CD8-positive, alpha-beta memory T cell (primary cell): Measurements from ENCODE around the gene HIBADH. TPM values are rescaled to one million over a fixed set of nuclear protein-coding genes. Genes with fewer than 3 reads are reported as not detected.
"Not testable (repeated sequence)": the region's sequence is repeated elsewhere in the genome, so short reads cannot be mapped to it uniquely, and the experiment has no call there.

Experiments
- CTCF ChIA-PET: fragments of 350-600 bp; sonication (Branson Sonifier 250); formaldehyde crosslinking; loops from one replicate; lab custom pipeline; 2021; ENCODE audit warnings: antibody characterized with exemption; lab: Charles Lee
- POLR2A ChIA-PET: fragments of 350-600 bp; sonication (Branson Sonifier 250); formaldehyde crosslinking; loops from one replicate; lab custom pipeline; 2021; ENCODE audit warnings: antibody characterized with exemption; lab: Charles Lee
- DNase-seq, 5 donors: peaks; one replicate each; pipeline versions ENCODE4 v3.0.0 to v3.0.0-alpha.2; 2020 to 2022; ENCODE audit warnings: mixed read lengths in 1 of 5
- H3K27ac ChIP-seq: one replicate; pipeline ENCODE4 v1.7.0; 2013; ENCODE audit warnings: low read depth, mild to moderate bottlenecking, low read length, moderate library complexity
- H3K27me3 ChIP-seq: 2 replicates; pipeline ENCODE4 v1.7.0; 2013; ENCODE audit warnings: low read length, mild to moderate bottlenecking; ENCODE audit not compliant: insufficient read depth, poor library complexity, severe bottlenecking
- H3K36me3 ChIP-seq: 2 replicates; pipeline ENCODE4 v1.7.0; 2013; ENCODE audit warnings: mild to moderate bottlenecking, low read length, moderate library complexity; ENCODE audit not compliant: insufficient read depth
- H3K4me1 ChIP-seq: 2 replicates; pipeline ENCODE4 v1.7.0; 2013; ENCODE audit warnings: mild to moderate bottlenecking, low read length, moderate library complexity; ENCODE audit not compliant: insufficient read depth
- H3K4me3 ChIP-seq: 2 replicates; pipeline ENCODE4 v1.7.0; 2013; ENCODE audit warnings: mild to moderate bottlenecking, low read length
- H3K9me3 ChIP-seq: 2 replicates; pipeline ENCODE4 v1.7.0; 2013; ENCODE audit warnings: mild to moderate bottlenecking, low read length
- H3K27ac Mint-ChIP-seq, 8 donors: one replicate each; pipeline ENCODE4 v1.8.0; 2020 to 2021; ENCODE audit warnings: mixed read lengths in 8 of 8, mild to moderate bottlenecking in 6 of 8, inconsistent platforms in 3 of 8, moderate library complexity in 3 of 8
- H3K27me3 Mint-ChIP-seq, 2 donors: one replicate each; pipeline ENCODE4 v1.8.0; 2020 to 2021; ENCODE audit warnings: mixed read lengths in 2 of 2, mild to moderate bottlenecking in 1 of 2, moderate library complexity in 1 of 2
- H3K36me3 Mint-ChIP-seq, 3 donors: one replicate each; pipeline ENCODE4 v1.8.0; 2020 to 2021; ENCODE audit warnings: mixed read lengths in 3 of 3, inconsistent platforms in 1 of 3, mild to moderate bottlenecking in 1 of 3
- H3K4me1 Mint-ChIP-seq, 3 donors: one replicate each; pipeline ENCODE4 v1.8.0; 2020 to 2021; ENCODE audit warnings: mixed read lengths in 3 of 3, inconsistent platforms in 1 of 3, mild to moderate bottlenecking in 1 of 3
- H3K4me3 Mint-ChIP-seq, 7 donors: one replicate each; pipeline ENCODE4 v1.8.0; 2020 to 2021; ENCODE audit warnings: mixed read lengths in 7 of 7, mild to moderate bottlenecking in 6 of 7, moderate library complexity in 4 of 7, inconsistent platforms in 2 of 7
- H3K9me3 Mint-ChIP-seq, 5 donors: one replicate each; pipeline ENCODE4 v1.8.0; 2020 to 2022; ENCODE audit warnings: mixed read lengths in 5 of 5, mild to moderate bottlenecking in 3 of 5, moderate library complexity in 2 of 5, inconsistent platforms in 1 of 5
- polyA plus RNA-seq: library from polyadenylated mRNA; unstranded; fragments of 300-500 nt; fragmentation: Illumina TruSeq; gene quantifications from one replicate; pipeline ENCODE4 v1.2.3, GENCODE V29; 2021
- total RNA-seq, 2 experiments: library from RNA; stranded (reverse); gene quantifications; one replicate each; pipeline ENCODE4 v1.2.3, GENCODE V29; 2021

Gene HIBADH
- total and polyA plus RNA-seq, 3 experiments from 2014 or later: 19.8 to 33.8 (median 20.0) TPM

- DNase-seq: no peak
- H3K9me3 Mint-ChIP-seq: peaks cover 0 to 3% (median 0%) of the 10 kb centered on the region in 5 donors
- Histone ChIP-seq H3K27me3 (no peaks in the 10 kb centered on the region), H3K9me3 (no peaks in the 10 kb centered on the region), H3K4me1 (no peaks in the 10 kb centered on the region), H3K36me3 (no peaks in the 10 kb centered on the region), H3K4me3 (no peak overlapping the region), H3K27ac (no peak overlapping the region)
- H3K27me3 Mint-ChIP-seq: peaks cover 0 to 5% of the 10 kb centered on the region in 2 donors
- no peak overlapping the region for H3K27ac Mint-ChIP-seq
- H3K4me3 Mint-ChIP-seq: no peak overlapping the region
- no peaks in the 10 kb centered on the region for H3K36me3 Mint-ChIP-seq
- H3K4me1 Mint-ChIP-seq: no peaks in the 10 kb centered on the region
- ChIA-PET CTCF (no interaction called here), POLR2A (no interaction called here)
Measured at GRCh38 chr7:27677912-27678612, 15.4 kb upstream of the HIBADH start.

GRCh38 chr7:27674126-27674525 is 11.4 kb upstream of the HIBADH start:
- H3K4me3 ChIP-seq, H3K36me3 Mint-ChIP-seq, H3K9me3 ChIP-seq, H3K27ac ChIP-seq, H3K4me1 Mint-ChIP-seq, H3K4me1 ChIP-seq, H3K27me3 ChIP-seq, H3K4me3 Mint-ChIP-seq, H3K27ac Mint-ChIP-seq, POLR2A ChIA-PET, H3K36me3 ChIP-seq, H3K9me3 Mint-ChIP-seq, DNase-seq: not testable (repeated sequence)
- CTCF ChIA-PET: interaction anchor here (1.0 kb wide), 1 partner anchor 11 kb away, joined by 5 read pairs; no protein-coding TSS in a partner anchor
- peaks cover 3 to 25% of the 10 kb centered on the region in 2 donors for H3K27me3 Mint-ChIP-seq

GRCh38 chr7:27671675-27672074 is 9.0 kb upstream of the HIBADH start:
- H3K4me1 Mint-ChIP-seq: no peaks in the 10 kb centered on the region
- DNase-seq: no peak
- peaks cover 3 to 20% of the 10 kb centered on the region in 2 donors for H3K27me3 Mint-ChIP-seq
- no peak overlapping the region for H3K4me3 Mint-ChIP-seq
- Histone ChIP-seq H3K27me3 (no peaks in the 10 kb centered on the region), H3K27ac (no peak overlapping the region), H3K4me3 (no peak overlapping the region), H3K4me1 (no peaks in the 10 kb centered on the region), H3K9me3 (no peaks in the 10 kb centered on the region), H3K36me3 (no peaks in the 10 kb centered on the region)
- no peak overlapping the region for H3K27ac Mint-ChIP-seq
- ChIA-PET POLR2A (no interaction called here), CTCF (no interaction called here)
- H3K36me3 Mint-ChIP-seq: peaks cover 0 to 3% (median 3%) of the 10 kb centered on the region in 3 donors
- peaks cover 0 to 3% (median 0%) of the 10 kb centered on the region in 5 donors for H3K9me3 Mint-ChIP-seq

GRCh38 chr7:27670676-27671075 is 8.0 kb upstream of the HIBADH start:
- peaks cover 0 to 3% (median 0%) of the 10 kb centered on the region in 5 donors for H3K9me3 Mint-ChIP-seq
- Histone ChIP-seq H3K27ac (no peak overlapping the region), H3K27me3 (no peaks in the 10 kb centered on the region), H3K36me3 (no peaks in the 10 kb centered on the region), H3K4me3 (no peak overlapping the region), H3K4me1 (no peaks in the 10 kb centered on the region), H3K9me3 (no peaks in the 10 kb centered on the region)
- no peak for DNase-seq
- H3K4me3 Mint-ChIP-seq: no peak overlapping the region
- peaks cover 3 to 20% of the 10 kb centered on the region in 2 donors for H3K27me3 Mint-ChIP-seq
- H3K36me3 Mint-ChIP-seq: peaks cover 0 to 3% (median 3%) of the 10 kb centered on the region in 3 donors
- POLR2A ChIA-PET: no interaction called here
- no peak overlapping the region for H3K27ac Mint-ChIP-seq
- H3K4me1 Mint-ChIP-seq: no peaks in the 10 kb centered on the region
- CTCF ChIA-PET: no interaction called here

- Mint-ChIP-seq H3K4me1 (no peaks in the 10 kb centered on the region), H3K27me3 (peaks cover 3 to 20% of the 10 kb centered on the region in 2 donors), H3K27ac (peak overlapping the region in 1 of 8 donors; percentile 43), H3K9me3 (peaks cover 0 to 3% (median 0%) of the 10 kb centered on the region in 5 donors), H3K4me3 (no peak overlapping the region), H3K36me3 (peaks cover 0 to 3% (median 3%) of the 10 kb centered on the region in 3 donors)
- Histone ChIP-seq H3K9me3 (no peaks in the 10 kb centered on the region), H3K36me3 (no peaks in the 10 kb centered on the region), H3K27me3 (no peaks in the 10 kb centered on the region), H3K4me3 (no peak overlapping the region), H3K4me1 (no peaks in the 10 kb centered on the region), H3K27ac (no peak overlapping the region)
- CTCF ChIA-PET: no interaction called here
- no peak for DNase-seq
- POLR2A ChIA-PET: no interaction called here
Measured at GRCh38 chr7:27670177-27670576, 7.5 kb upstream of the HIBADH start.

GRCh38 chr7:27665531-27665930 is 2.8 kb upstream of the HIBADH start:
- CTCF ChIA-PET: no interaction called here
- no peak overlapping the region for H3K27ac ChIP-seq
- H3K27me3 ChIP-seq: no peaks in the 10 kb centered on the region
- POLR2A ChIA-PET: no interaction called here
- no peaks in the 10 kb centered on the region for H3K9me3 ChIP-seq
- Mint-ChIP-seq H3K9me3 (no peaks in the 10 kb centered on the region), H3K4me1 (peaks cover 16 to 27% (median 18%) of the 10 kb centered on the region in 3 donors), H3K36me3 (peaks cover 0 to 3% (median 3%) of the 10 kb centered on the region in 3 donors), H3K4me3 (peak overlapping the region in 1 of 7 donors; percentile 36), H3K27ac (peak overlapping the region in 2 of 8 donors; percentile 21 to 31), H3K27me3 (peaks cover 0 to 5% of the 10 kb centered on the region in 2 donors)
- no peak overlapping the region for H3K4me3 ChIP-seq
- peaks cover 19% of the 10 kb centered on the region for H3K4me1 ChIP-seq
- no peaks in the 10 kb centered on the region for H3K36me3 ChIP-seq
- no peak for DNase-seq

GRCh38 chr7:27663989-27664331 is 1.3 kb upstream of the HIBADH start:
- DNase-seq: no peak
- peak overlapping the region in 6 of 8 donors; percentile 81 to 96 (median 88) for H3K27ac Mint-ChIP-seq
- Histone ChIP-seq H3K27ac (peak overlapping the region; percentile 74), H3K4me1 (peaks cover 19% of the 10 kb centered on the region), H3K9me3 (no peaks in the 10 kb centered on the region), H3K27me3 (no peaks in the 10 kb centered on the region), H3K4me3 (peak overlapping the region; percentile 48), H3K36me3 (no peaks in the 10 kb centered on the region)
- POLR2A ChIA-PET: no interaction called here
- no peaks in the 10 kb centered on the region for H3K36me3 Mint-ChIP-seq
- peaks cover 16 to 31% (median 18%) of the 10 kb centered on the region in 3 donors for H3K4me1 Mint-ChIP-seq
- peak overlapping the region in 6 of 7 donors; percentile 82 to 92 (median 86) for H3K4me3 Mint-ChIP-seq
- no peaks in the 10 kb centered on the region for H3K27me3 Mint-ChIP-seq
- H3K9me3 Mint-ChIP-seq: no peaks in the 10 kb centered on the region
- CTCF ChIA-PET: no interaction called here

GRCh38 chr7:27661811-27662489 is 733 bp downstream of the HIBADH start:
- Mint-ChIP-seq H3K27ac (peak overlapping the region; percentile 56 to 93 (median 79)), H3K27me3 (no peaks in the 10 kb centered on the region), H3K9me3 (no peaks in the 10 kb centered on the region), H3K4me3 (peak overlapping the region; percentile 82 to 94 (median 86)), H3K36me3 (no peaks in the 10 kb centered on the region), H3K4me1 (peaks cover 18 to 33% (median 22%) of the 10 kb centered on the region in 3 donors)
- POLR2A ChIA-PET: interaction anchor here (2.0 kb wide), 1 partner anchor 78 kb away, joined by 35 read pairs; the partner anchor contains the start of gene TAX1BP1
- H3K9me3 ChIP-seq: no peaks in the 10 kb centered on the region
- H3K36me3 ChIP-seq: no peaks in the 10 kb centered on the region
- peak overlapping the region; percentile 86 for H3K4me3 ChIP-seq
- no peaks in the 10 kb centered on the region for H3K27me3 ChIP-seq
- H3K27ac ChIP-seq: peak overlapping the region; percentile 81
- CTCF ChIA-PET: interaction anchor here (1.2 to 1.8 kb wide), 5 partner anchors 10 to 369 kb away, joined by 3 to 15 read pairs (median 4); partner anchors contain the start of gene TAX1BP1
- DNase-seq: peak in 2 of 5 donors; percentile 4 to 51
- H3K4me1 ChIP-seq: peaks cover 19% of the 10 kb centered on the region
